HG03558 (cell line): ENCODE measurements around the gene KCNC2.

Experiments used
- ATAC-seq: cut with Tn5 transposase; IDR thresholded peaks from one replicate; pipeline ENCODE4 v1.9.1; 2021; ENCODE audit warnings: moderate number of reproducible peaks; ENCODE audit not compliant: unreplicated experiment; ENCODE audit errors: extremely low read depth

Gene KCNC2

DNA sequence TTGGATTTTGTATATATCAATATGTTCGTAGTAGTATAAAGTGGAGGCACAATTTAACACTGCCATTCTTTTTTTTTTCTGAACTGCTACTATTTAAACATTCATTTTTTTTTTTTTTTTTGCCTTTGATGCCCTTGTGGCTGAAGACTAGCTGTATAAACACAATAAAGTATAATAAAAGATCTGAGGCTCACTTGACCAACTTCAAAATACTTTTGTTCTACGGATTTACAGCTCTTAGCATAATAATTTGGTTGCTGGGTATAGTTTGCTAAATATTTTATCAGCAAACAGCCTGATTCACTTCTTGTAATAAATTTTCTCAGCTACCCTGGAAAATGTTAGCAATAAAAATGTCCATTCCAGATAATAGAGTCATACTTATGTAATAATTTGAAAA lies 128.3 kb downstream of the KCNC2 start:
- ATAC-seq, result no peak

DNA sequence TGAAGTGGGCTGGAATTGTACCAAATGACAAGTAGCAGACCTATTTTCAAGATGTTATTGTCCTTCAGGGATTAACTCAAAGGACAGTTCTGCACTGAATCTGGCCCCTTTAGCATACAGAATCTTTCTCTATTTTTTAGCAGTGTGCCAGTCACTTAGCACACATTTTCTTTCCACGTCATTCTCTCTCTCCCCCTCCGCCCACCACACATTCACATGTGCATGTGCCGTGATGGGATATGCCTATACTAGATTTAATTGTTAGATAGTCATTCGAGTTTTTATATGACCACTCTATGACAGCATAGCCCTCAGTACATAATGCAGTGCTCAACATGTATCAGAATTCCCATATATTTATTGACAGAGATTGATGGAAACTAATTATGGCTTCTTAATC lies 129.1 kb downstream of the KCNC2 start:
- ATAC-seq, result no peak

DNA sequence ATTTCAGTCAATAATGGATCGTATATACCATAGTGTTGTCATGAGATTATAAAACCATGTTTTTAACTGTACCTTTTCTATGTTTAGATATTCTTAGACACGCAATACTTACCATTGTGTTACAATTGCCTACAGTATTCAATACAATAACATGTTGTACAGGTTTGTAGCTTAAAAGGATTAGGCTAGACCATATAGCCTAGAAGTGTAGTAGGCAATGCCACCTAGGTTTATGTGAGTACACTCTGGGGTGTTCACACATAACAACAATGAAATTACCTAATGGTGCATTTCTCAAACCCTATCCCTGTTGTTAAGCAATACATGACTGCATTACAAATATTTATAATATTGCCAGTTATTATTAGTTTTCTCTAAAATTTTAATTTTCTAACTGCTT lies 144.2 kb downstream of the KCNC2 start:
- no peak for ATAC-seq

DNA sequence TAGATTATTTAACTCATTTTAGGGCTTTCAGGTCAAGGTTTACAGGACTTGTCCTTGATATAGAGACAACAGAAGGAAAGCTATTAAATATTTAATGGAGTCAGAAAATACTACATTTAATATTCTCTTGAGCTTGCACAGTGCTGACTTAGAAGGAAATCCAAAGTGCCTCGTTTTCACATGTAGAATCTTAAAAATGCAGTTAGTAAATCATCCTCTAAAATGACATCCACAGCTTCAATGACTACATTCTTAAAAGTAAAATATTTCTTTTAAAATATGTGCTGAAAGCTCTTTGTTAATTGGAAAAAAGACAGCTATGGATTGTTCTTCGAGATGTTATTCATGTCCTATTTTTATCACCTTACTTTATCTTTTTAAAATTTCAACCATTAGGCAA lies 146.9 kb downstream of the KCNC2 start:
- ATAC-seq, result no peak

DNA sequence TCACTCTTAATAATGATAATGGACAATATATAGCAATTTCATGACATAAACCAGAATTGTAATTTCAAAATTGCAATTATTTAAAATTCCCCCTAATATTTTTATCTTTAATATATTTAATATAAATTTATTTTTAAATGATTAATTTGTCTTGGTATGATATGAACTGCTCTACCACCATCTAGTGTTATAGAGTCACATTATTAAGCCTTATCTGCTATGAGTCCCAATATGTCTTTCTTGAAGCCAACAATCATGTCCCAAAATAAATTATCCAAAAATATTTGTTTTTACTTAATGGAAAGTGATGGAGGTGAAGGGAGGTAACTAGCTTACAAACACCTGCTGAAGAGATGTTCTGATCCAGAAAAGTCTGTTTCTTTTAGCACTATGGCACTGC lies 151.4 kb downstream of the KCNC2 start:
- no peak for ATAC-seq

DNA sequence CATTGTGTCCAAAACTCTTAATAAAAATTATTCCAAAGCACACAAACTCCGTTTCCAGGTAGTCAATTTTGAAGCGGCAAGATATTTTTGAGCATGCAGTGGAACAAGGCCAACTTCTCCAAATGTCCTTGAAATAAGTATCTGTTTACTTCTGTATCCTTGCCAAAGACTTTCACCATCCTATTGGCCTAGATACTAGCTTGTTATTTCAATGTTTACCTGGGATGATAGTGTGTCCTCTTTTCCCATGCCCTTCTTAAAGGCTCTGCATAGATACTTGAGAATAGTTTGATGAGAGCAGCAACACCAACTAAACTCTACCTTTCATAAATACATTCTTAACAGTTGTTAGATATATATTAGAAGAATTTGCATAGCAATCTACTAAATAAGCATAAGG lies 160.9 kb downstream of the KCNC2 start:
- ATAC-seq, result no peak

DNA sequence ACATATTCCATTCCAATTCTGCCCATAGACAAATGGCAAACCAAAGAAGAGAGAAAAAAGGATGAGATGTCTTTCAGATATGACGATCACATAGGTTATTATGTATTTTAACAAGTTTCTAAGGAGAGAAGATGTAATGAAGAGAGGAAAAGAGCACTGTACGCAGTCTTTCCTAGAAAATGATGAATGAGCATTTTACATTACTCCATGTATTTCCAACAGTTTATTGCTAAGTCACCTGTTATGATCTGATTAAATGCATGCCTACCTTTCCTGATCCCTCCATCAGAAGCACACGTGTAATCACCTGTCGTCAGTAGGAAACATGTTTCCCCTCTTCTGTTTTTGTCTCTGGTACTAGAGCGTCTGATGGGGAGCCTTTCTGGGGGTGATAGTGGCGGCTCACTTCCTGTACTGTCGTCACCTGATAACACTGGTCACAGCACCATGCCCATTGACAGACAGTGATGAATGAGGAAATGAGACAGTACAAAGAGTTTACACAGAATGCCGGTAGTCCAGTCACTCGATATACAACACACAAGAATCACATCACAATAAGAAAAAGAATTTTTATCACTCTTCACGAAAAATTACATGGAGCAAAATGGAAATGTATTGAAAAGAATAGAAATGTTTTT lies 161.6 kb downstream of the KCNC2 start:
- ATAC-seq, result no peak

DNA sequence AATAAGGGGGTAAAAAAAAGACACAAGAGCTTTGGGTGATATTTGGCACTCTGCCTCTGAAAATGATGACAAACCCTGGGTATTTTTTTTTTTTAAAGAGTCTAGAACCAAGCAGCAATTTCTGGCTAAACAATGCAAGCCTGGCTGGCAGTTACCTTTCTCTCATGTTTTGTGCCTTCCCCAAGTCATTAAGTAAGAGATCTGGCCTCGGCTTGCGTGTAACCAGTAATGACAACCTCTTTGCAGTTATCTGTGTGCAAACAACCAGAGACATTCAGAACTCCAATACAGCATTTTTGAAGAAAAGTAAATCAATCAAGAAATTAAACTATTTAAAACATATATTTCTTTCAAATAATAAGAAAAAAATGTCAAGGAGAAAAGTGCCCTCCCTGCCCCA lies 167.5 kb downstream of the KCNC2 start:
- ATAC-seq, result no peak

DNA sequence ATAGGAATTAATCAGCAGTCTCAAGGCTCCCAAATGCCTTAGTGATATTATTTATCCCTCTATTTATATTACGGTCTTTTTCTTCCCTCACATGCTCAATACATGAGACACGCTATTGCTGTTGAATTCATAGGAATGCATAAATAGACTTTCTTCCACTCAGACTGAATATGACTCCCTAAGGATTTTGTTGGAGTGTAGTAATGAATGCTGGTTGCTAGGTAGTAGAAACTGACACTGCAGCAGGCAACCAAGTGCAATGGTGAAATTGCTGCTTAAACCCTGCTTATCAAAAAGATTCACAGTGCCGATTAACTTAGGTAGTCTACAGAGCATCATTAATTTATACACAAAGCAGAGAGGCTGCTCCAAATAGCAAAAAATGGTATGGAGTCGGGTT lies 168.2 kb downstream of the KCNC2 start:
- no peak for ATAC-seq

DNA sequence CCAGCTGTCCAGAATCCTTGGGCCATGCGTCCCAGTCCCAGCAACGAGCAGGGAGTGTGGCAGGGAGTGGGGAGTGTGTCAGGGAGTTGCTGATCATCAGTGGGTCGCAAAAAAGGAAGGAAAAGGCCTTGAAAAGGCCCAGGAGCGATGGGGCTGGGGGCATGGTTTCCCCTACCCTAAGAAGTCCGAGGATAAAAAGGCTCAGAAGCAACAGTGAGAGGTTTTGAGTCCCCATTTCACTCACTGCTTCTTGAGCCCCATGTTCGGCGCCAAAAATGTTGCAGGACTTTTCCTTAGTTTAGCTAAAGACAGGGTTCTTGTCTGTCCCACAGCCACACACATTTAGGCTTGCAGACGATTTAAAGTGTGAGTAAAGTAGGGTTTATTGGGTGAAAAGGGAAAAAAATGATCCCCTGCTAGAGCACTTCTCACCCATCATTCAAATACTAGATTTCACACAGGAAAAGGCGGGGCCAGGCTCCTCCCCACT lies 189.5 kb downstream of the KCNC2 start:
- no peak for ATAC-seq

DNA sequence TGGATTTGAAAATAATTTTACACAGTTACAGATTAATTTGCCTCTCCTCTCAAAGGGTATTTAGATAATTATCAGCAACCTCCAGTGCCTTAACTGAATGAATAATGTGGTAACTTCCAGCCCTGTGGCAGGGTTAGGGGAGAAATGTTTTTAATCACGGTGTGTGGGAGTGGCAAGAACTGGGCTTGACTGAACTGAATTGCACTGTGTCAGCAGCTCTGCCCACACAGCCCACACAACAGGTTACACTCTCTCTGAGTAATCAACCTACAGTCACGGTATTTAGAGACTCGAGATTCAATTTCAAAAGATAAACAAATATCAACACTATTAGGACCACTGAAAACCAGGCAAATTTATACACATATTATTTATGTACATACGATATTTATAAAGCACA lies 198.5 kb downstream of the KCNC2 start:
- ATAC-seq, result no peak

DNA sequence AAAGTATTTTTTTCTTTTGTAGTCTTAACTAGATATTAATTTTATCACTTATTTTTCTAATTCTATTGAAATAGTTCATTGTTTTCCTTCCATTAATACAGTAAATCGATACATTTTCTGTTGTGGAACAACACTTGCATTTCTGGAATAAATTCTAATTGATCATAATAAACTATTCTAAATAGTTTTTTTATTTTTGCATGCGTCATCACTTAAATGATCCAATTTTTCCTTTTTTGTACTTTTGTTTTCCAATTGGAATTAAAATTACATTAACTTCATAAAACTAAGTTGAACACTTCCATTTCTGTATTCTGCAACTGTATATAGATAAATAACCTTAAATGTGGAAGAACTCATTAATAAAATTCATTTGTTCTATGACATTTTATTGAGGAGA lies 202.5 kb downstream of the KCNC2 start:
- no peak for ATAC-seq

DNA sequence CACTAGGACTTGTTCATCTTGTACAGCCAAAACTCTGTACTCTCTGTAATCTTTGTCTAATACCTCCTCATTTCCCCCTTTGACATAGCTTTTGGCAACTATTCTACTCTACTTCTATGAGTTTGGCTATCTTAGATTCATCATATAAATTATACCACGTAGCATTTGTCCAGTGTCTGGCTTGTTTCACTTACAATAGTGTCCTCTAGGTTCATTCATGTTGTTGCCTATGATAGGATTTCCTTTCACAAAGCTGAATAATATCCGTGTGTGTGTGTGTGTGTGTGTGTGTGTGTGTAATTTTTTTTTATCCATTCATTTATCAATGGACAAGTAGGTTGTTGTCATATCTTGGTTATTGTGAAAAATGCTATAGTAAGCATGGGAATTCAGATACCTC lies 209.5 kb downstream of the KCNC2 start:
- ATAC-seq, result no peak

DNA sequence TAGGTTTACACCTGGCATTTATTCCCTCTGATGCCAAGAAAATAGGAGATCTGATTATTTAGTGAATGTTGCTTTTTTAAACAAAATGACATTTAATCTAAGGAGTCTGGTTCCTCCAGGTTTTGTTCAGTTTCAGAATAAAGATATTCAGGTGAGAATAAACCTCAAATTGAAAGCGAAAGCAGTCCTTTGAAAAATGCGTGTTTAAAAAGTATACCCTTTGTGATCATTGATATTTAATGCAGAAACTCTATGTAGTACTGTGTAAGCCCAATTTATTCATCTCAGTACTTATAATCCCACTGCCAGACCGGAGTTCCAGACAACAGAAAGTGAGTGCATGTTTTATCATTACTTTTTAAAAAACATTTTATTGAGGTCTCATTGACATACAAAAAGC lies 210.2 kb downstream of the KCNC2 start:
- no peak for ATAC-seq
